ENCODE data around the gene CYS1.
"Not testable (repeated sequence)": the region's sequence is repeated elsewhere in the genome, so short reads cannot be mapped to it uniquely, and the experiment has no call there.

The CYS1 gene

GRCh38 chr2:10014418-10015190 is 65.6 kb downstream of the CYS1 start:
- no peak for DNase-seq (ENCODE audit: low read depth in 4 of 4, low spot score in 1 of 4)

- not testable (repeated sequence) for DNase-seq (ENCODE audit: low read depth in 4 of 4, low spot score in 1 of 4)
Observed at GRCh38 chr2:10013651-10014417, 66.4 kb downstream of the CYS1 start.

GRCh38 chr2:10012963-10013461 is 67.2 kb downstream of the CYS1 start:
- DNase-seq (ENCODE audit: low read depth in 4 of 4, low spot score in 1 of 4): no peak

- DNase-seq (ENCODE audit: low read depth in 4 of 4, low spot score in 1 of 4): not testable (repeated sequence)
Observed at GRCh38 chr2:10012366-10012962, 67.7 kb downstream of the CYS1 start.

GRCh38 chr2:10011606-10012325 is 68.4 kb downstream of the CYS1 start:
- DNase-seq (ENCODE audit: low read depth in 4 of 4, low spot score in 1 of 4): not testable (repeated sequence)

- not testable (repeated sequence) for DNase-seq (ENCODE audit: low read depth in 4 of 4, low spot score in 1 of 4)
Observed at GRCh38 chr2:10010861-10011605, 69.2 kb downstream of the CYS1 start.

GRCh38 chr2:10009811-10010781 is 70.1 kb downstream of the CYS1 start:
- DNase-seq (ENCODE audit: low read depth in 4 of 4, low spot score in 1 of 4): no peak

GRCh38 chr2:10009271-10009810 is 70.9 kb downstream of the CYS1 start:
- DNase-seq (ENCODE audit: low read depth in 4 of 4, low spot score in 1 of 4): no peak

- DNase-seq (ENCODE audit: low read depth in 4 of 4, low spot score in 1 of 4): no peak
Observed at GRCh38 chr2:10008809-10009176, 71.4 kb downstream of the CYS1 start.

GRCh38 chr2:10007921-10008808 is 72.0 kb downstream of the CYS1 start:
- DNase-seq (ENCODE audit: low read depth in 4 of 4, low spot score in 1 of 4): no peak

GRCh38 chr2:10007435-10007834 is 72.8 kb downstream of the CYS1 start:
- no peak for DNase-seq (ENCODE audit: low read depth in 4 of 4, low spot score in 1 of 4)

Data from stimulated activated CD4-positive, alpha-beta T cell treated with anti-CD3 and anti-CD28 coated beads, Interleukin-1b, Interleukin-23, amount 100 ng/mL, for 24 hours (primary cell).